Measurements from ENCODE around the gene PDE9A. TPM values are rescaled to one million over a fixed set of nuclear protein-coding genes. Genes with fewer than 3 reads are reported as not detected.
"Not testable (repeated sequence)": the region's sequence is repeated elsewhere in the genome, so short reads cannot be mapped to it uniquely, and the experiment has no call there.

The PDE9A gene
- total RNA-seq, 2 experiments from 2014 or later: 4.7 to 6.1 TPM

- no peaks in the 10 kb centered on the region for H3K36me3 Mint-ChIP-seq (ENCODE audit: low read depth)
- DNase-seq: no peak
- ChIA-PET POLR2A (no interaction called here), CTCF (no interaction called here)
- no peaks in the 10 kb centered on the region for H3K9me3 Mint-ChIP-seq
- H3K27ac Mint-ChIP-seq: no peak overlapping the region
- H3K27me3 Mint-ChIP-seq: peaks cover 20% of the 10 kb centered on the region
- no peaks in the 10 kb centered on the region for H3K4me1 Mint-ChIP-seq
- H3K4me3 Mint-ChIP-seq: no peak overlapping the region
Measured at GRCh38 chr21:42793774-42794173, 140.4 kb downstream of the PDE9A start.

GRCh38 chr21:42794551-42794950 lies 141.1 kb downstream of the PDE9A start:
- Mint-ChIP-seq H3K9me3 (no peaks in the 10 kb centered on the region), H3K27me3 (peaks cover 20% of the 10 kb centered on the region), H3K27ac (no peak overlapping the region), H3K36me3 (ENCODE audit: low read depth) (no peaks in the 10 kb centered on the region), H3K4me1 (peaks cover 3% of the 10 kb centered on the region), H3K4me3 (no peak overlapping the region)
- no peak for DNase-seq
- ChIA-PET CTCF (interaction anchor here (1.5 to 2.5 kb wide), 2 partner anchors 23 to 201 kb away, joined by 4 to 6 read pairs; no protein-coding TSS in a partner anchor), POLR2A (no interaction called here)

GRCh38 chr21:42796327-42797062 lies 143.1 kb downstream of the PDE9A start:
- Mint-ChIP-seq H3K4me1 (peaks cover 6% of the 10 kb centered on the region), H3K9me3 (no peaks in the 10 kb centered on the region), H3K27me3 (peaks cover 16% of the 10 kb centered on the region), H3K27ac (no peak overlapping the region), H3K36me3 (ENCODE audit: low read depth) (no peaks in the 10 kb centered on the region), H3K4me3 (no peak overlapping the region)
- ChIA-PET POLR2A (no interaction called here), CTCF (interaction anchor here (0.6 to 2.5 kb wide), 2 partner anchors 21 to 27 kb away, joined by 4 to 6 read pairs; no protein-coding TSS in a partner anchor)
- no peak for DNase-seq

GRCh38 chr21:42797522-42797921 lies 144.1 kb downstream of the PDE9A start:
- H3K36me3 Mint-ChIP-seq (ENCODE audit: low read depth): no peaks in the 10 kb centered on the region
- no peaks in the 10 kb centered on the region for H3K9me3 Mint-ChIP-seq
- no peak overlapping the region for H3K4me3 Mint-ChIP-seq
- no peak for DNase-seq
- peaks cover 6% of the 10 kb centered on the region for H3K4me1 Mint-ChIP-seq
- H3K27ac Mint-ChIP-seq: no peak overlapping the region
- peaks cover 16% of the 10 kb centered on the region for H3K27me3 Mint-ChIP-seq
- CTCF ChIA-PET: no interaction called here
- POLR2A ChIA-PET: interaction anchor here (0.6 kb wide), 1 partner anchor 16 kb away, joined by 5 read pairs; no protein-coding TSS in a partner anchor

GRCh38 chr21:42798106-42798505 lies 144.7 kb downstream of the PDE9A start:
- Mint-ChIP-seq H3K36me3 (ENCODE audit: low read depth) (no peaks in the 10 kb centered on the region), H3K4me1 (peaks cover 6% of the 10 kb centered on the region), H3K4me3 (no peak overlapping the region), H3K27ac (no peak overlapping the region), H3K9me3 (no peaks in the 10 kb centered on the region), H3K27me3 (peaks cover 16% of the 10 kb centered on the region)
- POLR2A ChIA-PET: no interaction called here
- DNase-seq: no peak
- CTCF ChIA-PET: interaction anchor here (0.5 to 0.8 kb wide), 2 partner anchors 153 to 723 kb away, joined by 3 read pairs; no protein-coding TSS in a partner anchor

- POLR2A ChIA-PET: no interaction called here
- CTCF ChIA-PET: no interaction called here
- H3K4me1 Mint-ChIP-seq: peaks cover 6% of the 10 kb centered on the region
- no peaks in the 10 kb centered on the region for H3K36me3 Mint-ChIP-seq (ENCODE audit: low read depth)
- no peak overlapping the region for H3K4me3 Mint-ChIP-seq
- DNase-seq: no peak
- H3K9me3 Mint-ChIP-seq: no peaks in the 10 kb centered on the region
- H3K27me3 Mint-ChIP-seq: peaks cover 11% of the 10 kb centered on the region
- no peak overlapping the region for H3K27ac Mint-ChIP-seq
Measured at GRCh38 chr21:42799516-42799915, 146.1 kb downstream of the PDE9A start.

GRCh38 chr21:42799948-42800347 lies 146.5 kb downstream of the PDE9A start:
- no peak overlapping the region for H3K4me3 Mint-ChIP-seq
- H3K27ac Mint-ChIP-seq: no peak overlapping the region
- ChIA-PET CTCF (no interaction called here), POLR2A (no interaction called here)
- H3K27me3 Mint-ChIP-seq: peaks cover 15% of the 10 kb centered on the region
- peaks cover 6% of the 10 kb centered on the region for H3K4me1 Mint-ChIP-seq
- H3K36me3 Mint-ChIP-seq (ENCODE audit: low read depth): no peaks in the 10 kb centered on the region
- DNase-seq: no peak
- H3K9me3 Mint-ChIP-seq: no peaks in the 10 kb centered on the region

- H3K4me3 Mint-ChIP-seq; H3K4me1 Mint-ChIP-seq; POLR2A ChIA-PET; DNase-seq; H3K27ac Mint-ChIP-seq; CTCF ChIA-PET; H3K9me3 Mint-ChIP-seq; H3K36me3 Mint-ChIP-seq (ENCODE audit: low read depth): not testable (repeated sequence)
- peaks cover 20% of the 10 kb centered on the region for H3K27me3 Mint-ChIP-seq
Measured at GRCh38 chr21:42801616-42802015, 148.2 kb downstream of the PDE9A start.

- POLR2A ChIA-PET: no interaction called here
- Mint-ChIP-seq H3K9me3 (no peaks in the 10 kb centered on the region), H3K4me1 (no peaks in the 10 kb centered on the region), H3K27me3 (peaks cover 16% of the 10 kb centered on the region), H3K36me3 (ENCODE audit: low read depth) (no peaks in the 10 kb centered on the region), H3K4me3 (no peak overlapping the region), H3K27ac (no peak overlapping the region)
- DNase-seq: no peak
- CTCF ChIA-PET: no interaction called here
Measured at GRCh38 chr21:42806509-42807140, 153.2 kb downstream of the PDE9A start.

GRCh38 chr21:42807293-42807895 lies 154.0 kb downstream of the PDE9A start:
- H3K27ac Mint-ChIP-seq; H3K36me3 Mint-ChIP-seq (ENCODE audit: low read depth); H3K9me3 Mint-ChIP-seq; DNase-seq; H3K4me3 Mint-ChIP-seq; H3K4me1 Mint-ChIP-seq; POLR2A ChIA-PET; CTCF ChIA-PET: not testable (repeated sequence)
- H3K27me3 Mint-ChIP-seq: peaks cover 16% of the 10 kb centered on the region

GRCh38 chr21:42807938-42808613 lies 154.7 kb downstream of the PDE9A start:
- DNase-seq: no peak
- Mint-ChIP-seq H3K9me3 (no peaks in the 10 kb centered on the region), H3K27ac (no peak overlapping the region), H3K4me3 (no peak overlapping the region), H3K27me3 (peaks cover 18% of the 10 kb centered on the region), H3K4me1 (no peaks in the 10 kb centered on the region), H3K36me3 (ENCODE audit: low read depth) (no peaks in the 10 kb centered on the region)
- POLR2A ChIA-PET: no interaction called here
- CTCF ChIA-PET: no interaction called here

- peaks cover 1% of the 10 kb centered on the region for H3K36me3 Mint-ChIP-seq (ENCODE audit: low read depth)
- CTCF ChIA-PET: no interaction called here
- POLR2A ChIA-PET: no interaction called here
Measured at GRCh38 chr21:42809171-42809570, 155.8 kb downstream of the PDE9A start.

More at GRCh38 chr21:42809171-42809570, 155.8 kb downstream of the PDE9A start:
- Mint-ChIP-seq H3K9me3 (peaks cover 2% of the 10 kb centered on the region), H3K27ac (no peak overlapping the region), H3K4me3 (no peak overlapping the region), H3K27me3 (peaks cover 19% of the 10 kb centered on the region), H3K4me1 (no peaks in the 10 kb centered on the region)
- no peak for DNase-seq

Data from activated CD4-positive, alpha-beta T cell treated with anti-CD3 and anti-CD28 coated beads, Interleukin-2, amount 10 ng/mL, durations not matched to agents 7 days and 5 days (primary cell).